CD4-positive, alpha-beta T cell treated with Interleukin-10 for 1 hour (primary cell): ENCODE data around the gene PHRF1.
A peak's percentile ranks its signal among the peaks of the same experiment; 100 is the strongest.

ENCODE experiments used
- DNase-seq: peaks from one replicate; pipeline ENCODE4 v3.0.0-alpha.2; 2020

PHRF1 gene

GRCh38 chr11:575996-576768 lies at the start of gene PHRF1:
TSS of gene PHRF1 (plus strand) at chr11:576470. CDS start at chr11:581513, 5,043 bp downstream.
- DNase-seq: peak; percentile 96

GRCh38 chr11:528166-528814 lies 48.0 kb upstream of the PHRF1 start:
- DNase-seq: no peak

GRCh38 chr11:528815-529727 lies 47.2 kb upstream of the PHRF1 start:
- DNase-seq: no peak

GRCh38 chr11:529728-530411 lies 46.4 kb upstream of the PHRF1 start:
- no peak for DNase-seq

GRCh38 chr11:530960-531831 lies 45.1 kb upstream of the PHRF1 start:
- DNase-seq: no peak

- no peak for DNase-seq
Observed at GRCh38 chr11:531919-532526, 44.2 kb upstream of the PHRF1 start.

- no peak for DNase-seq
Observed at GRCh38 chr11:532527-532985, 43.7 kb upstream of the PHRF1 start.

GRCh38 chr11:532986-533585 lies 43.2 kb upstream of the PHRF1 start:
- no peak for DNase-seq

GRCh38 chr11:533586-534395 lies 42.5 kb upstream of the PHRF1 start:
- DNase-seq: no peak

- peak; percentile 30 for DNase-seq
Observed at GRCh38 chr11:534396-535209, 41.7 kb upstream of the PHRF1 start.

GRCh38 chr11:535210-535518 lies 41.1 kb upstream of the PHRF1 start:
- no peak for DNase-seq

GRCh38 chr11:535519-536454 lies 40.5 kb upstream of the PHRF1 start, which contains the start of gene HRAS:
TSS of gene HRAS (minus strand) at chr11:535576.
- DNase-seq: peak; percentile 96

GRCh38 chr11:536841-537621 lies 39.2 kb upstream of the PHRF1 start, which contains the start of gene LRRC56:
TSS of gene LRRC56 (plus strand) at chr11:537527. CDS start at chr11:540685, 3,158 bp downstream.
- DNase-seq: peak; percentile 96

GRCh38 chr11:537622-538430 lies 38.4 kb upstream of the PHRF1 start:
- DNase-seq: no peak

- no peak for DNase-seq
Observed at GRCh38 chr11:538431-539051, 37.7 kb upstream of the PHRF1 start.
